ENCODE results near the gene RHCE. TPM values are rescaled to one million over a fixed set of nuclear protein-coding genes. Genes with fewer than 3 reads are reported as not detected.
"Not testable (repeated sequence)": the region's sequence is repeated elsewhere in the genome, so short reads cannot be mapped to it uniquely, and the experiment has no call there.

The RHCE gene
- total RNA-seq, result 1.1 TPM

- DNase-seq (ENCODE audit: low spot score); intact Hi-C loops (cut with DNase I); ATAC-seq: not testable (repeated sequence)
Observed at GRCh38 chr1:25420715-25421114, at the start of gene RHCE. RHCE (minus strand) TSS chr1:25420825; CDS start chr1:25420786, 39 bp downstream.

DNA sequence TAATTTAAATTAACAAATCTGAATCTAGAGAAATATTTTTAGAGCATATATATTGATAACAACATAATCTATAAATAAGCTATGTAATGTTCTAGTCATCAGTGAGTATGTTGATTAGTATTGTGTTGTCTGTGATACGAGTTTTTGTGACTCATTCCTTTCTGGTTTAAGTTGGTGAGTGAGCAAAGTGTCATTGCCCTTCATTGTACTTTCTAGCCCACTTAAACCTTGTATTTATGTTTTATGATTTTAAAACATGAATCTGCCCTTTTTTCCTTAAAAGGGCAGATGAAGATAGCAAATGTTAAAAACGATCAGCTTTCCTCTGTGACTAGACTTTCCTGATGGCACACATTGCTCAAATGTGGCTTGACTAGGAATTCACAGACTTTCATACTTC is 48.6 kb upstream of the RHCE start:
- no peak for ATAC-seq
- no peak for DNase-seq (ENCODE audit: low spot score)
- intact Hi-C loops (cut with DNase I), result no loop called here

- intact Hi-C loops (cut with DNase I), result no loop called here
- no peak for DNase-seq (ENCODE audit: low spot score)
- no peak for ATAC-seq
Observed at GRCh38 chr1:25468033-25468432, 47.4 kb upstream of the RHCE start.

GRCh38 chr1:25467616-25468015 is 47.0 kb upstream of the RHCE start:
- DNase-seq (ENCODE audit: low spot score), result no peak
- intact Hi-C loops (cut with DNase I), result no loop called here
- no peak for ATAC-seq

- ATAC-seq (no peak), DNase-seq (ENCODE audit: low spot score) (no peak)
- intact Hi-C loops (cut with DNase I), result no loop called here
Observed at GRCh38 chr1:25467193-25467592, 46.6 kb upstream of the RHCE start.

- intact Hi-C loops (cut with DNase I), result no loop called here
- ATAC-seq, result no peak
Observed at GRCh38 chr1:25462732-25463131, 42.1 kb upstream of the RHCE start.

DNA sequence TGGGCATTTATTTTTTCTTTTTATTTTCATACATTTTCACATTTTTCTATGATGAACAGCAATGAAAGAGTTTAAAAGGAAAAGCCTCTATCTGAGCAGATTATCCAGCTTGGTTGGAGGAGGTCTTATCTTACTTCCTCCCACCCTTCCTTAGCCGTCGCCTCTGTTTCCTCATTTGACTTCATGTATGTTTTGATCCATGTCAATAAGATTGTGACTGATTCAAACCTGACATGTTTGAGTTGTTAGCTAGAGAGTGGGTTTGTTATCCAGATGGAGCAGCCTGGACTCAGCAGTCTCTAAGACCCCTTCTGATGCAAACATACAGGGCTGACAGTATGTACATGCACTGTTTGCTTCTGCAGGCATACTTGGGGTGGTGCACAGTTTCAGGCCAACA is 41.2 kb upstream of the RHCE start:
- ATAC-seq (no peak), DNase-seq (ENCODE audit: low spot score) (no peak)
- intact Hi-C loops (cut with DNase I), result no loop called here

More at GRCh38 chr1:25462732-25463131, 42.1 kb upstream of the RHCE start:
- DNase-seq (ENCODE audit: low spot score), result no peak

DNA sequence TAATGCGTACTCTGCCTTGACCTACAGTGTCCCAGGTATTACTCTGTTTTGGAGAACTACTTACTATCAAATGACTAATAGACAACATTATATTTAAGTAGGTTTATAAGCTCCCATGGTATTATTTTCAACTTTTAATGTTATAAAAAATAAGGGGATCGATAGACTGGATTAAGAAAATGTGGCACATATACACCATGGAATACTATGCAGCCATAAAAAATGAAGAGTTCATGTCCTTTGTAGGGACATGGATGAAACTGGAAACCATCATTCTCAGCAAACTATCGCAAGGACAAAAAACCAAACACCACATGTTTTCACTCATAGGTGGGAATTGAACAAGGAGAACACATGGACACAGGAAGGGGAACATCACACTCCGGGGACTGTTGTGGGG is 40.2 kb upstream of the RHCE start:
- ATAC-seq; DNase-seq (ENCODE audit: low spot score); intact Hi-C loops (cut with DNase I): not testable (repeated sequence)

DNA sequence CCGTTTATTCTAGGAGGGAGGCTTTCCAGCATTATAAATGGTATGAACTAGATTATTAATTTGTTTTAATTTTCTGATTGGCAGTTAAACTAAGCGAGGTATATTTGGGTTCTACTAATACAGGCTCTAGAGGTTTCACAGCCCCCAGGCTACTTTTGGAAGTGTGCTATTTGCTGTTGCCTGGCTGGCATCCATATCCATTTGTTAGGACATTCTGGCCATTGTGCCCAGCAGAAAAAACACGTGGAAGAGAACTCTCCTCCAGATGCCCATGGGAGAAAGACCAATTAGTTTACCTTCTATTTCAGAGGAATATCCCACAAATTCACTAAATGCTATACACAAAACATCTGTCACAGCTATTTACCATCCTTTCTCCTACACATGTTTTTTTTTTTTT is 39.4 kb upstream of the RHCE start:
- intact Hi-C loops (cut with DNase I), result no loop called here
- no peak for DNase-seq (ENCODE audit: low spot score)
- ATAC-seq, result no peak

DNA sequence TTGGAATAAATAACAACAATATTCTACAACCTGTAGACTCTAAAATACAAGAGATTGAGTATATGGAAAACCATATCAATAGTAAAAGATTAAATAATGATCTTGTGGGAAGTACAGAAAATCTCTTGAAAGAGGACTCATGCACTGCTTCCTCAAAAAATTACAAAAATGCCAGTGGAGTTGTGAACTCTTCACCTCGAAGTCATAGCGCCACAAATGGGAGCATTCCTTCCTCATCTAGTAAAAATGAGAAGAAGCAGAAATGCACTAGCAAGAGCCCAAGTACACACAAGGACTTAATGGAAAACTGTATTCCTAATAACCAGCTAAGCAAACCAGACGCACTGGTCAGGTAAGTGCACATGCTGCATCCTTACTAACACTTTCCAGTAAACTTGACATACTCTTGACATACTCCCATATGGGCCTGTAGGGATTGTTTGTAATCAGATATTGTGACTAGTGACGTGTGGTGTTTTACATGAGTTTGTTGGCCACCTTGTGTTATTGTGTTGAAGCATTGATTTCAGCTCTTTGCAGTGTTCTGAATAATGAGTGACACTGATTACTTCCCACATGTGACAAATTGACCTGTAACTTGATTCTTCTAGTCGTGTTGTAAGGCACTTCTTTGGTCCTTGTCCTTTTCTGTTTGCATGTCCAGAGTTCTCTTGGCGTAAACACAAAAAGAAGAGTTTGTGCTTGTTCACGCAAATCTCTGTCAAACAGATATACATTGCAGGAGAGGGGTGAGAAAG is 38.1 kb upstream of the RHCE start:
- intact Hi-C loops (cut with DNase I), result no loop called here
- no peak for ATAC-seq

GRCh38 chr1:25456502-25456901 is 35.9 kb upstream of the RHCE start:
- ATAC-seq (no peak), DNase-seq (ENCODE audit: low spot score) (no peak)
- intact Hi-C loops (cut with DNase I), result no loop called here

More for the DNA sequence above, 38.1 kb upstream of the RHCE start:
- DNase-seq (ENCODE audit: low spot score), result no peak

DNA sequence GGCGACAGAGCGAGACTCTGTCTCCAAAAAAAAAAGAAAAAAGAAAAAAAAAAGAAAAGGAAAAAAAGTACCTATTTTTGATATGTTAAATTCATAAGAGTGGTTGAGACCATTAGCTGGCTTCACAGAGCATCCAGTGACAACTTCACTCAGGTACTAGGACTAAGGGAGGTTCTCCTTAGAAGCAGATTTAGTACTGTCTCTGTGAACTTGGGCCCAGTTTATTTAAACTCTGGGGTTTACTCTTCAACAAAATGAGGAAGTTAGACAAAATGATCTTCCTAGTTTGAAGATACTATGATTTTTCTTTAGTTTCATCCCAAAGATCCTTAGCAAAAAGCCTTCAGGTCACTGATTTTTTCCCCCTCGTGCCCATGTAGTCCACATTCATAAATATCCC is 31.3 kb upstream of the RHCE start:
- DNase-seq (ENCODE audit: low spot score) (no peak), ATAC-seq (no peak)
- intact Hi-C loops (cut with DNase I), result no loop called here

DNA sequence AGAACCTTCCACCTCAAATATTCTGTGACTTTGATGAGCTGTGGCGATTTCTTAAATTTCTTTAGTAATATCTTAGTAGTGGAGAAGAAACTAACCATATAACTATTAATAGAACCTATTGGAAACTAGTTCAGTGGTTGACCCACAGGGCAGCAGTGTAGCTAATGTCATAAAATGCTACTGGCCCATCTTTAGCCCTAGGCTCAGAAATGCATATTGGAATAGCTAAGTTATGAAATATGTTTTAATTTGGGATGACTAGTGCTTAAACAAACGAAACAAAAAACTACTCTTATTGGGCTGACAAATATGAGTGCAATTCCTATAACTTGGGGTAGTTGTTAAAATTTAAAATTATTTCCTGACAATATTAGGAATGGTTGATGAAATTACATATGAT is 30.3 kb upstream of the RHCE start:
- no peak for DNase-seq (ENCODE audit: low spot score)
- no peak for ATAC-seq
- intact Hi-C loops (cut with DNase I), result no loop called here

- no peak for DNase-seq (ENCODE audit: low spot score)
- intact Hi-C loops (cut with DNase I), result no loop called here
- no peak for ATAC-seq
Observed at GRCh38 chr1:25447547-25447946, 26.9 kb upstream of the RHCE start.

GRCh38 chr1:25445993-25446538 is 25.4 kb upstream of the RHCE start:
- no peak for ATAC-seq
- intact Hi-C loops (cut with DNase I), result no loop called here
- DNase-seq (ENCODE audit: low spot score), result no peak

DNA sequence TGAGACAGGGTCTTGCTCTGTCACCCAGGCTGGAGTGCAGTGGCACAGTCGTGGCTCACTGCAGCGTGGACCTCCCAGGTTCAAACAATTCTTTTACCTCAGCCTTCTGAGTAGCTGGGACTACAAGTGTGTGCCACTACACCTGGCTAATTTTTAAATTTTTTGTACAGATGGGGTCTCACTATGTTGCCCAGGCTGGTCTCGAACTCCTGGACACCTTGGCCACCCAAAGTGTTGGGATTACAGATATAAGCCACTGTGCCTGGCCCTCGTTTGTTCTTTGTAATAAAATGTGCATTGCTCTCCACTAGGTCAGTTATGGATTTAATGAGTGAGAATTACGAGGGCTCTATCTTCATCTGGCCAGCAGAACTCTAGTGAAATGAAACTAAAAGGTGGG is 24.0 kb upstream of the RHCE start:
- DNase-seq (ENCODE audit: low spot score); ATAC-seq; intact Hi-C loops (cut with DNase I): not testable (repeated sequence)

DNA sequence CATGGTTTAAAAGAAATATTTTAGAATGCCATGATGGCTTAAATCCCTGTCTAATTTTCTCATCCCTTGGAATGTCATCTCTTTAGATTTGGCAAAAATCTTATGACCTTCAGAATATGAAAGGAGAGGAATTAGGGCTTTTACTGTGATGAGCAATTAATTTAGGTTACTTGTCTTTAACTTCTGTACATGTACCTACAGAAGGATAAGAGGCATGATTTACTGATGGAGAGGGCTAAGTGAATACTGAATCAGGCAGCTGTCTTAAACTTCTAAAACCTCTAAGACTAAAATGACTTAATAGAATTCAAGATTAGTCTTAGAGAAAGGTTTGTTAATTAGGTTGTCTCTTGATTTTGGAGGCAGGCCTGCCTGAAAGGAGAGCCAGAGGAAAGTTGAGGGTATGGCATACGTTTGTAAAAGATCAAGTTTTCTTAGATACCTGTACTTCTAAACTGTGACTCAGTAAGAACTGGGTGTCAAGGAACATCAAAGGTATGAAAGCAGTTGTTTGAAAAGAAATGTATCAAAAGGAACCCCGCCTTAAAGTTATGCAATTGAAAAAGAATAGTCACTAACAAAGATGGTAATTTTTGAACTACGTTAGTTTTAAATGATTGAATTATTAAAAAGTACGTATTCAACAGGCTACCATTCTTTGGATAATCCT is 22.5 kb upstream of the RHCE start:
- DNase-seq (ENCODE audit: low spot score), result no peak
- ATAC-seq, result no peak
- intact Hi-C loops (cut with DNase I), result no loop called here

GRCh38 chr1:25442178-25442577 is 21.6 kb upstream of the RHCE start:
- DNase-seq (ENCODE audit: low spot score) (no peak), ATAC-seq (no peak)
- intact Hi-C loops (cut with DNase I), result no loop called here

GRCh38 chr1:25439287-25439686 is 18.7 kb upstream of the RHCE start:
- intact Hi-C loops (cut with DNase I), result no loop called here

DNA sequence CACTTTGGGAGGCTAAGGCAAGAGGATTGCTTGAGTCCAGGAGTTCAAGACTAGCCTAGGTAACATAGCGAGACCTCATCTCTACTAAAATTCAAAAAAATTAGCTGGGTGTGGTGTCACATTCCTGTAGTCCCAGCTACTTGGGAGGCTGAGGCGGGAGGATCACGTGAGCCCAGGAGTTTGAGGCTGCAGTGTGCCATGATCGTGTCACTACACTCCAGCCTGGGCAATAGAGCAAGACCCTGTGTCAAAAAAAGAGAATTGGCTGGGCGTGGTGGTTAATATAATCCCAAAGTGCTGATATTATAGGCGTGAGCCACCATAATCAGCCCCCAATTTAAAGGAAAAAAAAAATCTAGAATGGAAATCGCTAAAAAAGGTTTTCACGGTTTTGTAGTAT is 17.0 kb upstream of the RHCE start:
- intact Hi-C loops (cut with DNase I), result no loop called here
- DNase-seq (ENCODE audit: low spot score), result no peak
- ATAC-seq, result no peak

More at GRCh38 chr1:25439287-25439686, 18.7 kb upstream of the RHCE start:
- ATAC-seq (no peak), DNase-seq (ENCODE audit: low spot score) (no peak)

All from sciatic nerve (tissue), 2 donors.